GM19099 (cell line): ENCODE measurements around the gene CFAP92.

Experiments used
- POLR2A ChIP-seq: IDR thresholded peaks from 3 replicates; pipeline ENCODE4 v1.6.1; 2011; ENCODE audit warnings: low read depth; ENCODE audit not compliant: insufficient read length; ENCODE audit errors: extremely low read depth

The CFAP92 gene

DNA sequence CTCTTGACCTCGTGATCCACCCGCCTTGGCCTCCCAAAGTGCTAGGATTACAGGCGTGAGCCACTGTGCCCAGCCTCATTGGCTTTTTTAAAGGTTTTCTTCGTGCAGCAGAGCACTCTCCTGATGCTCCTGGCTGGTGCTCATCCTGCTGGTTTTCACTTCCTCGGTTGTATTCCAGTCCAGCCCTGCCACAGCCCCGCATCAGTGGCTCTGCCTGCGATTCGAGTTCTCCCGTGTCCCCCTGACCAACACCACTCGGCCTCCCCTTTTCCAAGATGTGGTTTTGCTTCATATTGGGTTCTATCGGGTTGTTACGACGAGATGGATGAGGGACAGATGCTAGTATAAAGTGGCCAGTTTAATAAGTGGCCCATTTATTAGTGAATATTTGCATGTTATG, 35.0 kb upstream of the CFAP92 start:
- no peak for TF ChIP-seq POLR2A

DNA sequence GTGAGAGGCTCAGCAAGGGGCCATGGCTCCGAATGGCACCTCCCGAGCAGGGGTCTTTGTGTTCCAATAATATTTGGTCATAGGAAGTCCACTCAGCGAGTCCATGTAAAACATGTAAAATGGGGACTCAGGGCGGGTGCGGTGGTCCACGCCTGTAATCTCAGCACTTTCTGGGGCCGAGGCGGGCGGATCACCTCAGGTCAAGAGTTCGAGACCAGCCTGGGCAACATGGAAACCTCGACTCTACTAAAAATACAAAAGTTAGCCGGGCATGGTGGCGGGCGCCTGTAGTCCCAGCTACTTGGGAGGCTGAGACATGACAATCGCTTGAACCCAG, 33.6 kb upstream of the CFAP92 start:
- TF ChIP-seq POLR2A, result no peak

DNA sequence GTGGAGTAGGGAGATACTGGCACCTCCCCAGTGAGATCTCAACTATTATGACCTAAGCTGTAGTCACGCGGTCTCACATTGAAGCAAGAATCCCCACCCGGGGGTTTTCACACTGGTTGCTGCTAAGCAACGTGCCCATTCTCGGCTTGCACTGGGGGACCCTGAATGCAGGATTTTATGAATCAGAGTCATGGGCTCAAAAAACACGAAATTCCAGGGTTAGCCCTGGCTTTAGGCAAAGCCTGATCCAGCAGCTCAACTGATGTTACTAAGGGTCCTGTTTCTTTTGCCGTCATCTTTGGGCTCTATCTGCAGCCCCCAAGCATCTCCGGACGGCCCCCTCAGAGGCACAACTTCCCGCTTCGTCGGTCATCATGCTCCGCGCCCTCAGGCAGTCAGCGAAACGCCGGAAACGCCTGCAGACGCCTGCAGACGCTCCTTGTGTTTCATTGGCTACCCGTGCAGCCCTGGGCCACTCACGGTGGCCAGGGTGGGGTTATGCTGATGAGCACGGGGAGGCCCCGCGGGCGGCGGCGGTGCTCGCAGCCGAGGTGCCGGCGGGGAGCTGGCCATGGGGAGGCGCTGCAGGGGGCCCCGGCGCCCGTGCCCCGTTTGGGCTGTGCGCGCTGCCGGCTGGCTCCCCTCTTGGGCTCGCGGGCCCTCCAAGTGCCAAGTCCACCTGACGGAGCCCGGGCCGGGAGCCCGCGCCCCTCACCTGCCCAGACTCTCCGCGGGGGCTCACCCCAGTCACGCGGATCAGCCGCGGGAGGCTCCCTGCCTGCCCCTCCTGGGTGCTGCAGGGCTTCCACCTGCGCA, 33.1 kb upstream of the CFAP92 start:
- peak; percentile 70 for TF ChIP-seq POLR2A

DNA sequence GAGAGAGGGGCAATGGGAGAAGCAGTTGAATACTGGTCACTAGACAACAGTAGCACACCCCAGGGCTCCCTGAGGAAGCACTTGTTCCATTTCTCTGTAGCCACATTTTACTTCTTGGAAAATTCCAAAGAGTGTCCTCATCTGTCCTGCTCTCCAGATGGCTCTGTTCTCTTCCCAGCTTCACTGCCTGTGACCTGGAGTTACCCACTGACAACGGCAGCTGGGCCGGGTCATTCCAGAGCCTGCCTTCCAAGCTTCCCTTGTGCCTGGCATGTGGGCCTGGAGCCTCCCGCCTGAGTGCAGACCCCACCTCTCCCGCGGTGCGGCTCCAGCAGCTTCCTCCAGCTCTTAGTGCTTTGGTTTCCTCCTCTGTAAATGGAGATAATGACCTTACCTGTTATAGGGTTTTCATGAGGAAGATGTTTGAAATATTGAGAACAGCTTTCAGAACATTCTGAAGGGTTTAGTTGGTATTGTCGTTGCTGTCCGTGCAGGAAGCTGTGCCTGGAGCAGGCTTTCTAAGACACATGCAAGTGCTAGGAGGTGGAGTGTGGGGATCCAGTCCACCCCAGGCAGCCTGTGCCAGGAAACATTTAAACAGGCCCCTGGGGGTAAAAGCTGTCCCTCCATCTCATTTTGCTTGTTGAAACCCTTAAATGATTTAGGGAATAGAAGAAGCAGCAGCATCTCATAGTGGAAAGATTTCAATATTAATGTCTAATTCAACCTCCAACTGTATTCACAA, 32.0 kb upstream of the CFAP92 start:
- TF ChIP-seq POLR2A, result no peak

DNA sequence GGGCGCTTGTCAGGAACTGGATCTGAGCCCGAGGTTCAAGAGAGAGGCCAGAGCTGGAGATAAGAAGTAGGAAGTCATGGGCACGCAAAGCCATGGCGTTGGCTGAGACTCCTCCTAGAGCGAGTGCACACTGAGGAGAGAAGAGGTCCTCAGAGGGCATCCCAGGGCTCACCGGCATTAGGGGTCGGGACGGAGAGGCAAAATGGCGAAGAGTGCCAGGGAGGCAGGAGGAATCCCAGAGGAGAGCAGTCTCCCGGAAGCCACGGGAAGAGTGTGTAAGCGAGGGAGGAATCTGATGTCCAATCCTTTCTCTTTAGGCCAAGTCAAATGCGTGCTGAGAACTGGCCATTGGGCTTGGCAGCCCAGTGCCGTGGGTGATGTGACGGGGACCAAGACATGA, 31.2 kb upstream of the CFAP92 start:
- TF ChIP-seq POLR2A, result no peak

DNA sequence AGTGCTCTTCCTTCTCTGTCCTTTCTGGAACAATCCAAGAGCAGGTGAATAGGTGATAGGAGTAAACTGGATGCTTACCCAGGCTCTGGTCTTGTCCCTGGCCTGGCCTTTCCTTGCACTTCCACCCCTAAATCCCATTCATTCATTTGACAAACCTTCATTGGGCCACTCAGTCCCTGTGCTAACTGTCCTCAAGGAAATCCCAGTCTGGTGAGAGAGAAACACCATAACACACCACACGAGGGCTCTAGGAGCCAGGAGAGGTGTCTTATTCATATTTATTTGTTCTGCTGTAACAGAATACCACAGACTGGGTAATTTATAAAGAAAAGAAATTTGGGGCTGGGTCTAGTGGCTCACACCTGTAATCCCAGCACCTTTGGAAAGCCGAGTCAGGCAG, 30.0 kb upstream of the CFAP92 start:
- TF ChIP-seq POLR2A, result no peak

DNA sequence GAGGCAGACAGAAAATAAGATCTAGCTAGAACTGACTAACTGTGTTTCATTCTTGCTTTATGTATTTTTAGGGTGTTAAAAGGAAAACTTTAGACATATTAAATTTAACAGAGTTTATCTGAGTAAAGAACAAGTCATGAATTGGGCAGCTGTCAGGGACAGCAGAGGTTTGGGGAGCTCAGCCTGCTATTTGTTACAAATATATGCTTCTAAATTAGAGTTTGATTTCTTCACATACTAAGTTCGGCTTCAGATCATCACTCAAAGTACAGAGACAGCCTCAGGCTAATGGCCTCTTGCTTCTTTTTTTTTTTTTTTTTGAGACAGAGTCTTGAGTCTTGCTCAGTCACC, 29.1 kb upstream of the CFAP92 start:
- TF ChIP-seq POLR2A, result no peak

DNA sequence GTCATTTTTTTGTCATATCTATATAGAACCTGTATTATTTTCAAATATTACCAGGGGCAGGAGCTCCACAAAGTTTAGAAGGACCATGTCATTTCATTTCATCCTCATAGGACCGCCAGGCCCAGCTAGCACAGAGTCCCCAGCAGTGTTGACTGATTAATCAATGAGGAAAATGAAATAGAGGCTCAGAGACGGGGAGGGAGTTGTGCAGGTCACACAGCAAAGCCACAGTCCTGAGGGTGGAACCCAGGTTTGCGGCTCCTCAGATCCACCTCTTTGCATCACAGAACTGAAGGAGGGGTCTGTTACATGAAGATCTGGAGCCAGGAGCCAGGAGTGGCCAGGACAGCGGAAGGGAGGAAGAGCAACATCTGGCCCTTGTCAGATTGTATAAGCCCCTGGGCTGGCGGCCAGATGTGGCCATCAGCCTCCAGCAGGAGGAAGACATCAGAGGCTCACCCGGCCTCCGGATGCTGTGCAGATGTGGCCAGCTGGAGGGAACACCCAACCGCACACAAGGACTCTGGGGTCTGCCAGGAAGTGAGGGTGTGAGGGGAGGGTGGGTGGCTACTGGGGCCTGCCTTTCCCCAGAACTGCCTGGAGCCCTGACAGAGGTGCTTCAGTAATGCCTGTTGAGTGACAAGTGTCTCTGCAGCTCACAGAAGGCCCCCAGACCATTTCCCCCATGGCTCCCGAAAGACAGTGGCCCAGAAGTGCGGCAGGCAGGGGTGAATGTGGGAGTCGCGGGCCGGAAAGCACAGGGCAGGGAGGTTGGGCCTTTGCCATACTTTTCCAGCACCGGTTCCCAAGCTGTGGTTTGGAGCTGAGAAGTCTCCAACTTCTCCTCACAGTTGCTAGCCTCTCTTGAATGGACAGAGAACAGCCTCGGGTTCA, 28.5 kb upstream of the CFAP92 start:
- no peak for TF ChIP-seq POLR2A

DNA sequence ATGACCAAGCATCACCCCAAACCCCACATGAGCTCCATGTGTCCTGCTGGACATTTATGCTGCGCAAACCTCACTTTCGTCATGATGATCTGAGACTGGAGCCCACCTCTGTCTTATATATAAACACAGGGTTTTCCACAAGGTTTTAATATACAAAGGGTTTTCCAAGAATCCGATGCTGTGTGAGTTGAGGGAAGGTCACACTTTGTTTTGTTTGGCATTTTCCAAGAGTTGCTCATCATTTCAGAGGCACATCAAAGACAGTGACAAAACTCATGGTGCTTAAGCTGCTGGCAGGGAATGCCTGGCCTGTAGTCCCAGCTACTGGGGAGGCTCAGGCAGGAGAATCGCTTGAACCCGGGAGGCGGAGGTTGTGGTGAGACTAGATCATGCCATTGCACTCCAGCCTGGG, 27.3 kb upstream of the CFAP92 start:
- TF ChIP-seq POLR2A, result no peak

DNA sequence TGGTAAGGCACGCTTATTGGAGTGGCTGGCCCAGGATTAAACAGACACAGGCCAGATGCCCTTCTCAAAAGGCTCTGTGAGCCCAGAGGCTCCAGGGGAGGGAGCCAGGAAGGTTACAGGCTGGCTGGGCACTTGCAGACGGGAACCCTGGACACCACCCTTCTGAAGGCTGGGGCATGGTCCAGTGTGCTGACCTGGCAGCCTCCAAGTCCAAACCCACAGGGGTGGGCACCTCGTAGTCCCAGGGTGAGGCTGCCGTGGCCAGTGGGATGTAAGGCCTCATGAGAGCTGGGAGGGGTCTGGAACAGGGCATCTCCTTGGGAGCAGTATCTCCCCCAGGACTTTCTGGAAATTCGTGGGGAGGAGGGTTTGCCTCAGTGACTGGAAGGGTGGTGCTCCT, 26.8 kb upstream of the CFAP92 start:
- TF ChIP-seq POLR2A, result no peak

DNA sequence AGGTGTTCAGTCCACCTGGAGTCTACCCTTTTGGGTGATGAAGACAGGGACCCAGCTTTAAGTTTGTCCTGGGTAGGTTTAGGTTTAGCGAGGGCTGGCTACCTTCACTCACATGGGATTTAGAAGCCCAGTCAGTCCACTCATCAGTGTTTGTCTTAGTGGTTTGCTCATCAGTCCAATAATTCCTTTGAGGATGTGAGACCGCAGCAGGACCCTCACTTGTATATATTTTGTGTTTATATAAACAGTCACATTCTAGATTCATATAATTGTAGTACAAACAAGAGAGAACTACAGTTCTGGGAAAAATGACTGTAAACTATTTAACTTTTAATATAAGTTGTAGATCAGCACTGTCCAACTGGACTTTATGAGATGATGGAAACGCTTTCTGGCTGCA, 25.4 kb upstream of the CFAP92 start:
- TF ChIP-seq POLR2A, result no peak

DNA sequence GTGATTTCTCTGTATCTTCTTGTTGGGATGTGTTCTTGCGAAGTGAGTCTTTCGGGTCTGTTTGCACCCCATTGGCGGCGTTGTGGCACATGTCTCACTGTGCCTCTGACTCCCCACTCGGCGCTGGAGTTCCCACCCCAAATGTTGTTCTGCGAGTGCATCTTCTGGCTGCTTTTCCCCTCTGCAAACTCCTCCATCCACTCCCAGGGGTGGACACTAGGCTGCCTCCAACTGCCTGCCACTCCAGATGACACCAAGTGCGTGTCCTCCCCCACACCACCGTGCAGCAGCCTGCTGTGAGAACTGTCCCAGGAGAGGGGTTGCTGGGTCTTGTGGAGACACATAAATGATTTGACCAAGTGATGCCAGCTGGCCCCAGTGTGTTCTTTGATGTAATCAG, 24.9 kb upstream of the CFAP92 start:
- TF ChIP-seq POLR2A, result no peak

DNA sequence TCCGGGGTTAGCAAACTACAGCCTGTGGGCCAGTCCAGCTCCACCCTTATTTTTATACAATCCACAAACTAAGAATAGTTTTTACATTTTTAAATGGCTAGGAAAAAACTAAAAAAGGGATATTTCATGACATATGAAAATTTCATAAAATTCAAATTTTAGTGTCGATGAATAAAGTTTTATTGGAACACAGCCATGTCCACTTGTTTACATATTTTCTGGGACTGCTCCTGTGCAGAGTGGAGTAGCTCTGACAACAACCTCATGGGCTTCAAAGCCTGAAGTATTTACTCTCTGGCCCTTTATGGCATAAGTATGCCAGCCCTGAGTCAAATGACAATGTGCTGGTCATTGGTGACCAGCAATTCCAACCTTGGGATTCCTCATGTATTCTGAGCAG, 24.4 kb upstream of the CFAP92 start:
- TF ChIP-seq POLR2A, result no peak

DNA sequence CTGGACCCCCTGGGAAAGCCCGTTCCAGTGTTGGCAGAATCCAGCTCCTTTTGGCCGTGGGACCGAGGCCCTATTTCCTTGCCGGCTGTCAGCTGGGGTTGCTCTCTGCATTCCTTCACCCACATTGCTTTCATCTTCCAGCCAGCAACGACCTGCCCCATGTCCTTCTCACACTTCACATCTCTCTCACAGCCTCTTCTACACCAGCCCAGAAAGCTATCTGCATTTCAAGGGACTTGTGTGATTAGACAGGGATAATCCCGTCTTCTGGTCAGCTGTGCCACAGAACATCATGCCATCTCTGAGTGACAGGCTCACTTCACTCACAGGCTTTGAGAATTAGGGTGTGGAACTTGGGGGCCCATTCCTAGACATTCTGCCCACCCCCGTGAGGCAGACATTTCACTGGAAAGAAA, 23.6 kb upstream of the CFAP92 start:
- TF ChIP-seq POLR2A, result no peak

DNA sequence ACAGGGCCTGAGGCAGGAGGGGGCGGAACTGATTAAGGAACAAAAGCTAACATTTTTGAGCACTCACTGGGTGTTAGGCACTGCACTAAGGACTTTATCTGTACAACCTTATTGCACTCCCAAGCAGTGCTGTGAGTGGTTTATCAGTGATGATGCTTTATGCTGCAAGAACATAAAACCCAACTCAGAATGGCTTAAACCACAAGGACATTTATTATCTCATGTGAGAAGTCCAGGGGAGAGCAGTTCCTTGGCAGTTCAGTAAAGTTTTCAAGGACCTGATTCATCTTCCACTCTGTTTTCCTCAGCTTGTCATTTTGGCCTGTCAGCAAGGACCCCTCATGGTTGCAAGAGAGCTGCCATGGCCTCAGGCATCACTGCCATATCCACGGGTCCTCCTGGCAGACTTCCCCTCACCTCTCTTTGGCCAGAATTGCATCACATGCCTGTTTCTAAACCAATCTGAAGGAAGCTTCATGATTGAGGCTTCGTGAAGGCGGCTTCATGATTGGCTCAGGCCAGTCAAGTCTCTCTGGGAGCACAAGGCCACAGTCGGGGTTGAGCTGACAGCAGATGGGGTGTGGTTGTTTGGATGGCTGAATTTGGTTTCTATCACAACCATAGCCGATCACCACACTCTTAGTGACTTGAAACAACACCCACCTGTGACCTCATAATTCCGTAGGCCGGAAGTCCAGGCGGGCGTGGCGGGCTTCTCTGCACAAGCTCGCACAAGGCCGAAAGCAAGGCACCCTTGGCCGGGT, 23.0 kb upstream of the CFAP92 start:
- TF ChIP-seq POLR2A, result no peak

DNA sequence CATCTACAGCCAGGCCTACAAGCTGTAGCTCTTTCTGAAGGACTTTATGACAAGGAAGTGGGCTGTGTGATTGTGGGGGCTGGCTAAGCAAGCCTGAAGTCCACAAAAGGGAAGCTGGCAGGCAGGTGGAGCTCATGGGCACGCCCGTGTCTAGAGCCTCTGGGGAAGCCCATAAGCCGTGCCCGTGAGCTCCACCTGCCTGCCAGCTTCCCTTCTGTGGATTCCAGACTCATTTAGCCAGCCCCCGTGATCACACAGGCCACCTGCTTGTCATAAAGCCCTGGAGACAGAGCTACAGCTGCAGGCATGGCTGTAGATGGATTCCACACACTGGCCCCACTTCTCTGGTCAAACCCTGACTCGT, 22.5 kb upstream of the CFAP92 start:
- no peak for TF ChIP-seq POLR2A
